Left lung (tissue), 10 donors: Measurements from ENCODE around the gene MAP3K21. TPM values are rescaled to one million over a fixed set of nuclear protein-coding genes. Genes with fewer than 3 reads are reported as not detected.
A peak's percentile ranks its signal among the peaks of the same experiment; 100 is the strongest.

Source experiments
- ATAC-seq: fragments of 200-7000 bp; cut with Tn5 transposase; one replicate; pipeline ENCODE4 v1.9.1; 2020; ENCODE audit warnings: moderate library complexity
- DNase-seq, 4 donors: peaks; one replicate each; pipeline ENCODE4 v3.0.0-alpha.2; 2013 to 2020
- H3K27ac ChIP-seq, 2 donors: fragments of 200-600 bp; sonication (generic) in 1 of 2; one replicate each; pipeline versions ENCODE4 v1.5.0 to v1.8.0; 2020 to 2021
- H3K27me3 ChIP-seq, 2 donors: fragments of 200-600 bp; sonication (generic) in 1 of 2; one replicate each; pipeline versions ENCODE4 v1.5.0 to v1.8.0; 2020 to 2021
- H3K36me3 ChIP-seq, 2 donors: fragments of 200-600 bp; sonication (generic) in 1 of 2; one replicate each; pipeline versions ENCODE4 v1.5.0 to v1.8.0; 2020 to 2021
- H3K4me1 ChIP-seq, 2 donors: fragments of 200-600 bp; one replicate each; pipeline ENCODE4 v1.8.0; 2021
- H3K4me3 ChIP-seq, 2 donors: fragments of 200-600 bp; sonication (generic) in 1 of 2; one replicate each; pipeline versions ENCODE4 v1.5.0 to v1.8.0; 2020 to 2021; ENCODE audit warnings: mild to moderate bottlenecking in 1 of 2
- H3K9me3 ChIP-seq, 2 donors: fragments of 200-600 bp; sonication (generic) in 1 of 2; one replicate each; pipeline versions ENCODE4 v1.5.0 to v1.8.0; 2020 to 2021
- intact Hi-C, 2 donors: fragments of 100-400 bp; cut with DNase I; formaldehyde crosslinking; loops; one replicate each; pipeline versions ENCODE4 v1.11.2 to v1.14.2; 2022
- polyA plus RNA-seq, 6 donors: library from polyadenylated mRNA; unstranded; fragments of 120-200 nt; gene quantifications; one replicate each; pipeline ENCODE4 v1.2.1, GENCODE V29; 2013; ENCODE audit not compliant: insufficient read length in 6 of 6
- total RNA-seq, 2 donors: library from RNA; stranded (reverse); fragmentation: NEBNext Ultra II Directional; extraction: Animal tissue kit (Norgen Biotek cat#: 25700); gene quantifications; one replicate each; pipeline ENCODE4 v1.2.1, GENCODE V29; 2021
- TF ChIP-seq, protein P1 (sequence below), 2 donors: fragments of 200-600 bp; sonication (generic) in 1 of 2; IDR thresholded peaks; one replicate each; pipeline versions ENCODE4 v1.5.0 to v1.8.0; 2021; ENCODE audit warnings: antibody characterized with exemption in 2 of 2
- donor health status: DM: no; HTN: yes; CAD: no.
- donor health status: DM: no; HTN: no; CAD: no.

MAP3K21 gene
- total and polyA plus RNA-seq, 8 donors, result 6.0 to 30.4 (median 24.1) TPM

DNA sequence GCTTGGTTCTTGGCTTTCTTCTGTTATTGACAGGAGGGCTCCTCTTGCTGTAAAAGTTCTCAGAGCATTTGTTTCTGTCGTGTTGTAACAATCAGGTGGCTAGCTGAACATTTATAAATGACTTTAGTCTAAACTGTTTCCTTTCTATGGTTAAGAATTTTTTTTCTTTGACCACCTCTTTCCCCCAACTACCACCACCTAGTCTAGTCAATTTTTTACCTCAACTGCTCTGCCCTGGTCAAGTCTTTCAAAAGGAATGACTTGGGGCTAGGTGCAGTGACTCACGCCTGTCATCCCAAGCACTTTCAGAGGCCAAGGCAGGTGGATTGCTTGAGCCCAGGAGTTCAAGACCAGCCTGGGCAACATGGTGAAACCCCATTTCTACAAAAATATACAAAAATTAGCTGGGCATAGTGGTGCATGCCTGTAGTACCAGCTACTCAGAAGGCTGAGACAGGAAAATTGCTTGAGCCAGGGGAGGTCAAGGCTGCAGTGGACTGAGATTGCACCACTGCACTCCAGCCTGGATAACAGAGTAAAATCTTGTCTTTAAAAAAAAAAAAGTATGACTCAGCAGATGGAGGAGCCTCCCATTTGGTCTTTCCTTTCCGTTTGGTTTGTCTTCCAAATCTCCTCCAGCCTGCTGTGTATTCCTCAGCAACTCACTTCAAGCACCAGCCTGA lies 40.7 kb downstream of the MAP3K21 start:
- no peaks in the 10 kb centered on the region for H3K27me3 ChIP-seq
- H3K9me3 ChIP-seq, result no peaks in the 10 kb centered on the region
- ATAC-seq, result peak; percentile 29
- no peaks in the 10 kb centered on the region for H3K36me3 ChIP-seq
- intact Hi-C loops, result no loop called here
- DNase-seq, result no peak
- peak overlapping the region; percentile 1 to 43 for H3K27ac ChIP-seq
- TF ChIP-seq, protein P1, sequence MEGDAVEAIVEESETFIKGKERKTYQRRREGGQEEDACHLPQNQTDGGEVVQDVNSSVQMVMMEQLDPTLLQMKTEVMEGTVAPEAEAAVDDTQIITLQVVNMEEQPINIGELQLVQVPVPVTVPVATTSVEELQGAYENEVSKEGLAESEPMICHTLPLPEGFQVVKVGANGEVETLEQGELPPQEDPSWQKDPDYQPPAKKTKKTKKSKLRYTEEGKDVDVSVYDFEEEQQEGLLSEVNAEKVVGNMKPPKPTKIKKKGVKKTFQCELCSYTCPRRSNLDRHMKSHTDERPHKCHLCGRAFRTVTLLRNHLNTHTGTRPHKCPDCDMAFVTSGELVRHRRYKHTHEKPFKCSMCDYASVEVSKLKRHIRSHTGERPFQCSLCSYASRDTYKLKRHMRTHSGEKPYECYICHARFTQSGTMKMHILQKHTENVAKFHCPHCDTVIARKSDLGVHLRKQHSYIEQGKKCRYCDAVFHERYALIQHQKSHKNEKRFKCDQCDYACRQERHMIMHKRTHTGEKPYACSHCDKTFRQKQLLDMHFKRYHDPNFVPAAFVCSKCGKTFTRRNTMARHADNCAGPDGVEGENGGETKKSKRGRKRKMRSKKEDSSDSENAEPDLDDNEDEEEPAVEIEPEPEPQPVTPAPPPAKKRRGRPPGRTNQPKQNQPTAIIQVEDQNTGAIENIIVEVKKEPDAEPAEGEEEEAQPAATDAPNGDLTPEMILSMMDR (IDR thresholded peaks at IDR 0.05), result no peak
- H3K4me1 ChIP-seq, result peaks cover 0 to 9% of the 10 kb centered on the region in 2 donors
- no peak overlapping the region for H3K4me3 ChIP-seq

DNA sequence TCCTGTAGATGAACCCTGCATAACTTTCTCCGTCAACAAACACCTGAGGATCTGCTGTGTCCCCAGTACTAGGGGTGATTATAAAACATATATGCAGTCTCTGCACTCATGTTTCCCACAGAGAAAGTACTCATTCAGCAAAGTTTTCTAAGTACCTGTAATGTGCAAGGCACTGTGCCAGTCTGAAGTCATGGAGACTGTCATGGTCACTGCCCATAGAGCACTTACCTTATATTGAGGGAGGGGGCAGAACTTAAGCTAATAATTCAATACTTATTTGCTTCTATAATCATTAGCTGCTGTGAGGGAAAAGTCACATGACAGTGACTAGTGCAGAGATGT lies 41.2 kb downstream of the MAP3K21 start:
- Histone ChIP-seq H3K9me3 (no peaks in the 10 kb centered on the region), H3K27ac (no peak overlapping the region), H3K36me3 (no peaks in the 10 kb centered on the region), H3K27me3 (no peaks in the 10 kb centered on the region), H3K4me3 (no peak overlapping the region), H3K4me1 (peaks cover 0 to 9% of the 10 kb centered on the region in 2 donors)
- DNase-seq, result no peak
- no peak for ATAC-seq
- intact Hi-C loops, result no loop called here
- TF ChIP-seq, protein P1 (IDR thresholded peaks at IDR 0.05), result no peak

DNA sequence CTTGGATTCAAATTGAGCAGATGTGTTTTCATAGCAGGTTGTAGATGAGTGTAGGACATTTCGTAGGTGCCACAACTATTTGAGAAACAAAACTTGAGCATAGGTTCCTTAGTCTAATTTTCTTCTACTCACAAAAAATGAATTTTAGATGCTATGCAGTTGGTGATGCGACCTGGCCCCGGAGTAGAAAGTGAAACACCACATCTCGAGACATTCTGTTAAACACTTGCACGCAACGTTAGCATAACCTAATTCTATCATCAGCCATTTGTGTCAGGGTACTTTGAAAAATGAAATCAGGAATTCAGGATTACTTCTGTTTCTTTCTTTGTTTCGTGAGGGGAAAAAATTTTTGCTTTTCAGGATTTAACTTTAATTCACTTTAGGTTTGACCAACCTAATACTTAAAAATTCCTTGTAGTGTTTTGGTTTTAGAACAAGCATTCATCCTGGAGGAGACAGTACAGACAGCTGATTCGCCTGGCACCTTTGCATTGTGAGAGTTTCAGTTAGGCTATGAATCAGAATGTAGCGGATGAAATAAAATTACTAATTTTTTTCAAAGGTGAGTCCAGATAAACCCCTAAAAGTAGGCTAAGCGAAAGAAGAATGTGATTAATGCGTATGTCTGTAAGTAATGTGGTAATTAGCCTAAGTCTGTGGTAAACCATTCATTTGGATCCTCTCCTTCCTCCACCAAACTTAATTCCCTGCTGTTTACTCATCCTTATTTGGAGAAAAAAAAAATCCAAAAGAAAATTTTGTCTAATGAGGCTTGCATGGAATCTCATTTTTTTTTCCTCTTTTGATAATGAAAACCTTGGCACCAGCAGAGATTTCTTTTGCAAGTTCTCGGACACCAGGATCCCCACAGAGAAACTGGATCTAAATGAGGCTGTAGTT lies 44.9 kb downstream of the MAP3K21 start:
- H3K27ac ChIP-seq, result no peak overlapping the region
- H3K4me1 ChIP-seq, result no peaks in the 10 kb centered on the region
- no peaks in the 10 kb centered on the region for H3K9me3 ChIP-seq
- ATAC-seq, result no peak
- no peaks in the 10 kb centered on the region for H3K27me3 ChIP-seq
- H3K4me3 ChIP-seq, result no peak overlapping the region
- DNase-seq, result no peak
- intact Hi-C loops, result no loop called here
- TF ChIP-seq, protein P1 (IDR thresholded peaks at IDR 0.05), result no peak
- no peaks in the 10 kb centered on the region for H3K36me3 ChIP-seq

DNA sequence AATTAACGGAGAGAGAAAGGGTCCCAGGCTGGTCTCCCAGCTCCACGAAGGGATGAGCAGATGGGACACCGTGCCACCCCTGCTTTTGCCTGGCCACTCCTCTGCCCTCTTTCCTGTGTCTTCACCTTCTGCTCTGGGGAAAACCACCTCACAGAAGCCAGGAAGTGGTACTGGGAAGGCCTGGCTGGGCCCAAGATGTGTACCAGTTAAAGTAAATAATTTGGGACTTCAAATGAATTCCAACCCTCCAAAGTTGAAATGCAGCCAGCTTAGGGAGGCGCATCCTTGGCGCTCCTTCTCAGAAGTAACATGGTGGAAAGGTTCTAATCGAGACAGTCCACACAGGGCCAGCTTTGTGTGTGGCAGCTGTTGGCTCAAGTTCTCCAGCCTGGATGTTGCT lies 45.7 kb downstream of the MAP3K21 start:
- no peak for ATAC-seq
- H3K4me3 ChIP-seq, result no peak overlapping the region
- intact Hi-C loops, result no loop called here
- H3K36me3 ChIP-seq, result no peaks in the 10 kb centered on the region
- DNase-seq, result no peak
- no peaks in the 10 kb centered on the region for H3K9me3 ChIP-seq
- no peaks in the 10 kb centered on the region for H3K4me1 ChIP-seq
- no peaks in the 10 kb centered on the region for H3K27me3 ChIP-seq
- H3K27ac ChIP-seq, result no peak overlapping the region
- TF ChIP-seq, protein P1 (IDR thresholded peaks at IDR 0.05), result no peak

DNA sequence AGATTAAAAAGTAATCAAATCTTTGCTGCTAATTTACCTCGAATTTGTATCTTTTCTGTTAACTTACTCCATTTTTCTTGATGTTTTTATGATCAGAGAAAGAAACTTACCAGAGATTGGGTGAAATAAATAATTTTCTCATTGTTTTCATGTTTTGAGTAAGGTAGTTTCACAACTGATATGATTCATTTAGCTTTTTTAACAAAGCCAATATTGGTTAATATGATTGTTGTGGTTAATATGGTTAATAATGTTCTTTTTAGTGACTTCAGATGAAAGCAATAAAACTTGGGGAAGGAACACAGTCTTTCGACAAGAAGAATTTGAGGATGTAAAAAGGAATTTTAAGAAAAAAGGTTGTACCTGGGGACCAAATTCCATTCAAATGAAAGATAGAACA lies 48.1 kb downstream of the MAP3K21 start:
- ATAC-seq, result no peak
- Histone ChIP-seq H3K9me3 (no peaks in the 10 kb centered on the region), H3K4me1 (no peaks in the 10 kb centered on the region), H3K36me3 (peaks cover 0 to 3% of the 10 kb centered on the region in 2 donors), H3K27me3 (no peaks in the 10 kb centered on the region), H3K27ac (no peak overlapping the region), H3K4me3 (no peak overlapping the region)
- no peak for DNase-seq
- TF ChIP-seq, protein P1 (IDR thresholded peaks at IDR 0.05), result no peak
- intact Hi-C loops, result no loop called here
